ENCODE data around the gene SAG.

SAG gene

DNA sequence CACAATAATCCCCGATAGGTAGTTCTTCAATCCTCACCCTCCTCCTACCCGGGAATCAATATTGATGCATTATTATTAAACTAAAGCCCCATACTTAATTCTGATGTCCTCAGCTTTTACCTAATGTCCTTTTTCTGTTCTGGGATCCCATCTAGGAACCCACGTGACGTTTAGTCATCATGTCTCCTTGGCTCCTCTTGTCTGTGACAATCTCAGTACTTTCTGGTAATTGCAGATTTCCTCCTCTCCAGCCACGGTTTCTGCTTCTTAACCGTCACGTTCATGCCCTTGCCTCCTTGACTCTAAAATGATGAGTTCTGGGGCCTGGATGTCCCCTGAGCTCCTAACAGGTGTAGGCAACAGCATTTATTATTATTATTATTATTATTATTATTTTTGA lies 43.8 kb downstream of the SAG start:
- no peak overlapping the region for H3K4me3 ChIP-seq (ENCODE audit: low read length)
- no peak for TF ChIP-seq CTCF (IDR thresholded peaks at IDR 0.05; ENCODE audit: low read length)
- TF ChIP-seq EZH2 (optimal IDR thresholded peaks at IDR 0.05; ENCODE audit: low read depth, low read length): no peak
- TF ChIP-seq EZH2phosphoT487 (IDR thresholded peaks at IDR 0.05; ENCODE audit: low read length): no peak
- H3K27ac ChIP-seq (ENCODE audit: low read length): no peak overlapping the region
- H3K9me3 ChIP-seq (replicated peaks; ENCODE audit: insufficient read depth, low read length): no peaks in the 10 kb centered on the region
- H3K36me3 ChIP-seq (replicated peaks; ENCODE audit: insufficient read depth, low read length): no peaks in the 10 kb centered on the region
- no peak overlapping the region for H2AFZ ChIP-seq (ENCODE audit: low read length)
- no peaks in the 10 kb centered on the region for H3K27me3 ChIP-seq (replicated peaks; ENCODE audit: insufficient read depth, low read length)
- no peak overlapping the region for H3K4me2 ChIP-seq (ENCODE audit: low read depth, low read length)
- DNase-seq: no peak
- H3F3A ChIP-seq (ENCODE audit: insufficient read depth, low read length): peaks cover 9% of the 10 kb centered on the region
- H3K9ac ChIP-seq (ENCODE audit: low read length): no peak overlapping the region
- H4K20me1 ChIP-seq (ENCODE audit: insufficient read depth, low read length): no peaks in the 10 kb centered on the region
- H3K4me1 ChIP-seq (ENCODE audit: low read length): peaks cover 42% of the 10 kb centered on the region
- peaks cover 16% of the 10 kb centered on the region for H3K79me2 ChIP-seq (ENCODE audit: low read length)
- H3K9me2 ChIP-seq (replicated peaks; ENCODE audit: insufficient read depth, low read length): no peaks in the 10 kb centered on the region

GRCh38 chr2:233352141-233352842 lies 44.7 kb downstream of the SAG start:
- no peaks in the 10 kb centered on the region for H3K9me3 ChIP-seq (replicated peaks; ENCODE audit: insufficient read depth, low read length)
- H2AFZ ChIP-seq (ENCODE audit: low read length): no peak overlapping the region
- H3K9ac ChIP-seq (ENCODE audit: low read length): no peak overlapping the region
- peaks cover 49% of the 10 kb centered on the region for H3K4me1 ChIP-seq (ENCODE audit: low read length)
- H3K36me3 ChIP-seq (replicated peaks; ENCODE audit: insufficient read depth, low read length): no peaks in the 10 kb centered on the region
- no peak overlapping the region for H3K4me3 ChIP-seq (ENCODE audit: low read length)
- no peaks in the 10 kb centered on the region for H4K20me1 ChIP-seq (ENCODE audit: insufficient read depth, low read length)
- peaks cover 9% of the 10 kb centered on the region for H3F3A ChIP-seq (ENCODE audit: insufficient read depth, low read length)
- no peak overlapping the region for H3K27ac ChIP-seq (ENCODE audit: low read length)
- H3K4me2 ChIP-seq (ENCODE audit: low read depth, low read length): no peak overlapping the region
- no peaks in the 10 kb centered on the region for H3K27me3 ChIP-seq (replicated peaks; ENCODE audit: insufficient read depth, low read length)
- H3K9me2 ChIP-seq (replicated peaks; ENCODE audit: insufficient read depth, low read length): no peaks in the 10 kb centered on the region
- no peak for TF ChIP-seq CTCF (IDR thresholded peaks at IDR 0.05; ENCODE audit: low read length)
- peaks cover 25% of the 10 kb centered on the region for H3K79me2 ChIP-seq (ENCODE audit: low read length)
- DNase-seq: no peak

DNA sequence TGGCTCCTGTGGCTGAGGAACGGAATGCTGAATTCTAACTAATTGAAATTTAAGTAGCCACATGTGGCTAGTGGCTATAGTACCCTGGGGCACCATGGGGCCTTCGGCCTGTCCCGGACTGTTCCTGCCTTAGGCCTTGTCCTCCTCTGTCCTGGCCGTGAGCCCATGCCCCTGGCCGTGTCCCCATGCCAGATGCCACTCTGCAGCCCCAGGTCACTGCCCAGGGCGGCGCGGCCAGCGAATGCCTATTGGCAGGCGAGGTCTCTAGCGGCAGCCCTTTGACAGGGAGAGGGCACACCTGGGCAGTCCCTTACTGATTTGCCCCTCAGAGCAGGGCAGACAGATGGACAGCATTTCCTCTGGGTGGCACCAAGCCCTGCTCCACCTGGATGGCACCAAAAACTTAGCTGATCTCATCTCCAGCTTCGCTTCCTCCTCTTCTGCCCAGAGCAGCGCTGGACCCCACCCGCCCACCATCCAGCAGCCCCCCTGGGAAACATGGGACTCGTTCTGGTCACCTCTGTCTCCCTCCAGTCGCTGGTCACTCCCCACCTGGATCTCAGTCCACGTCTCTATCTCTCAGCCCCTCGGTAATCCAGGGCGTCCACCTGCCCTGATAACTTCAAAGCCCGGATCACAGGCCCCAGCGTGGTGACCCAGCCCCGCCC lies 45.6 kb downstream of the SAG start:
- no peaks in the 10 kb centered on the region for H3K9me3 ChIP-seq (replicated peaks; ENCODE audit: insufficient read depth, low read length)
- peaks cover 9% of the 10 kb centered on the region for H3F3A ChIP-seq (ENCODE audit: insufficient read depth, low read length)
- TF ChIP-seq EZH2phosphoT487 (IDR thresholded peaks at IDR 0.05; ENCODE audit: low read length): no peak
- TF ChIP-seq CTCF (IDR thresholded peaks at IDR 0.05; ENCODE audit: low read length): no peak
- no peak for TF ChIP-seq EZH2 (optimal IDR thresholded peaks at IDR 0.05; ENCODE audit: low read depth, low read length)
- no peaks in the 10 kb centered on the region for H4K20me1 ChIP-seq (ENCODE audit: insufficient read depth, low read length)
- H3K9ac ChIP-seq (ENCODE audit: low read length): peak overlapping the region; percentile 54; the same call in 1 of the 2 replicates
- no peaks in the 10 kb centered on the region for H3K9me2 ChIP-seq (replicated peaks; ENCODE audit: insufficient read depth, low read length)
- peak overlapping the region; percentile 91 for H2AFZ ChIP-seq (ENCODE audit: low read length)
- no peaks in the 10 kb centered on the region for H3K36me3 ChIP-seq (replicated peaks; ENCODE audit: insufficient read depth, low read length)
- H3K27me3 ChIP-seq (replicated peaks; ENCODE audit: insufficient read depth, low read length): no peaks in the 10 kb centered on the region
- H3K27ac ChIP-seq (ENCODE audit: low read length): peak overlapping the region; percentile 78; the same call in 1 of the 2 replicates
- peaks cover 34% of the 10 kb centered on the region for H3K79me2 ChIP-seq (ENCODE audit: low read length)
- peak overlapping the region; percentile 81 for H3K4me2 ChIP-seq (ENCODE audit: low read depth, low read length)
- no peak for DNase-seq
- peak overlapping the region; percentile 69 for H3K4me3 ChIP-seq (ENCODE audit: low read length)
- H3K4me1 ChIP-seq (ENCODE audit: low read length): peaks cover 49% of the 10 kb centered on the region

All from MM.1S (cell line).